Panc1 (cell line): ENCODE data around the gene ZNF366. TPM values are rescaled to one million over a fixed set of nuclear protein-coding genes. Genes with fewer than 3 reads are reported as not detected.

Experiments used
- ATAC-seq: fragments of 200-7000 bp; cut with Tn5 transposase; 2 replicates; pipeline ENCODE4 v1.9.1; 2020; ENCODE audit warnings: mild to moderate bottlenecking, moderate library complexity
- BruUV-seq: library from RNA; stranded (reverse); fragments of 400-500 nt; replicated peaks from 2 replicates; lab custom pipeline; 2021; lab: Mats Ljungman, UMichigan
- CTCF ChIA-PET: fragments of 300-600 bp; sonication (Branson Sonifier 250); formaldehyde crosslinking; loops from one replicate; lab custom pipeline; 2022; ENCODE audit warnings: antibody characterized with exemption; lab: Charles Lee
- POLR2A ChIA-PET: fragments of 300-600 bp; sonication (Branson Sonifier 250); formaldehyde crosslinking; loops from one replicate; lab custom pipeline; 2022; ENCODE audit warnings: antibody characterized with exemption; lab: Charles Lee
- DNase-seq: peaks from one replicate; pipeline ENCODE4 v3.0.0-alpha.2; 2010; ENCODE audit warnings: low read depth, low spot score
- H3K27ac ChIP-seq: 2 replicates; pipeline ENCODE4 v1.5.1; 2011; ENCODE audit warnings: mild to moderate bottlenecking, low read length, inconsistent platforms
- H3K27me3 ChIP-seq: fragments of 200-500 bp; sonication (Bioruptor generic); 2 replicates; pipeline ENCODE4 v1.6.0; 2014; ENCODE audit warnings: low read length, inconsistent platforms; ENCODE audit not compliant: control insufficient read depth, insufficient read depth
- H3K36me3 ChIP-seq: fragments of 200-500 bp; sonication (Bioruptor generic); 2 replicates; pipeline ENCODE4 v1.5.1; 2014; ENCODE audit warnings: inconsistent platforms, mild to moderate bottlenecking, low read length, moderate library complexity; ENCODE audit not compliant: control insufficient read depth, insufficient read depth
- H3K4me1 ChIP-seq: 2 replicates; pipeline ENCODE4 v1.5.1; 2011; ENCODE audit warnings: inconsistent platforms, mild to moderate bottlenecking, low read length, moderate library complexity; ENCODE audit not compliant: control insufficient read depth, insufficient read depth
- H3K4me3 ChIP-seq, 2 experiments: 2 replicates each; pipeline ENCODE4 v1.5.1; 2011 to 2012; ENCODE audit warnings: low read depth in 2 of 2, low read length in 2 of 2, mild to moderate bottlenecking in 2 of 2, inconsistent platforms in 1 of 2, moderate library complexity in 1 of 2
- H3K9me3 ChIP-seq: fragments of 200-500 bp; sonication (Bioruptor generic); 2 replicates; pipeline ENCODE4 v1.5.1; 2014; ENCODE audit warnings: low read depth, mild to moderate bottlenecking, inconsistent platforms, low read length, moderate library complexity; ENCODE audit not compliant: control insufficient read depth, insufficient read depth
- POLR2AphosphoS5 ChIP-seq: IDR thresholded peaks from 2 replicates; pipeline ENCODE4 v1.6.1; 2012; ENCODE audit warnings: mild to moderate bottlenecking, low read depth, low read length, moderate library complexity
- SIN3A ChIP-seq: IDR thresholded peaks from 2 replicates; pipeline ENCODE4 v1.6.1; 2012; ENCODE audit warnings: low read depth, mild to moderate bottlenecking, low read length, moderate library complexity, borderline replicate concordance; ENCODE audit not compliant: insufficient read depth
- TCF7L2 ChIP-seq: IDR thresholded peaks from 2 replicates; pipeline ENCODE4 v1.6.1; 2011; ENCODE audit warnings: mild to moderate bottlenecking, low read depth, low read length, inconsistent platforms
- in situ Hi-C: cut with HindIII; loops from 2 replicates; pipeline ENCODE4 v1.10.0; 2016; ENCODE audit warnings: low sequenced_read_pairs, low pct_unique_long_range_greater_than_20kb
- intact Hi-C: fragments of 100-400 bp; cut with micrococcal nuclease; formaldehyde crosslinking; loops from one replicate; pipeline ENCODE4 v1.10.0; 2022; ENCODE audit not compliant: unreplicated experiment
- total RNA-seq: library from RNA; stranded (reverse); gene quantifications from one replicate; pipeline ENCODE4 v1.2.1, GENCODE V29; 2021; ENCODE audit not compliant: unreplicated experiment
- TF ChIP-seq, protein P1 (sequence below), 2 experiments: IDR thresholded peaks; 2 replicates each; pipeline ENCODE4 v1.6.1; 2011 to 2012; ENCODE audit warnings: low read depth in 2 of 2, control low read depth in 1 of 2, low read length in 1 of 2, mild to moderate bottlenecking in 1 of 2, moderate library complexity in 1 of 2; ENCODE audit not compliant: insufficient read depth in 1 of 2
- TF ChIP-seq, protein P2 (sequence below): fragments of 450-650 bp; IDR thresholded peaks from 2 replicates; pipeline ENCODE4 v1.5.1; 2017; ENCODE audit warnings: mild to moderate bottlenecking

The ZNF366 gene
- total RNA-seq, 1 experiment from 2014 or later = not detected

DNA sequence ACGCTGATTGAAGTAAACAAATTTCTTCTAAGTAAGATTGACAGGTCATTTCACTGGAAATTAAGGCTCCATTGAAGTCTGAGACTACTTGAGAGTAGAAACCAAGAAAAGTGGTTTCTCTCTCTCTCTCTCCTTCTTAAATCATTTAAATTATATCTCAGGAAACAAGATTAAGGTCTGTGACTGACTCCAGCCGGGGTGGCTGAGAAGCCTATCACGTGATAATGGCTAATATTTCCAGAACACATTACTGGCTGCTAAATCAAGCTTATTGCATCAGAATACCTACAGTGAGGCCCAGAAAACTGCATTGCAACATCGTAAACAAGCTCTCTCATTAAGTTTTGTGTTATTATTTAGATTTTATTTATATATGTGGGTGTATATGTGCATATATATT lies 98.6 kb downstream of the ZNF366 start:
- Histone ChIP-seq H3K4me1 (no peaks in the 10 kb centered on the region), H3K27me3 (no peaks in the 10 kb centered on the region; the same call in 1 of the 2 replicates), H3K4me3 (no peak overlapping the region), H3K27ac (no peak overlapping the region), H3K9me3 (no peaks in the 10 kb centered on the region), H3K36me3 (no peaks in the 10 kb centered on the region)
- TF ChIP-seq POLR2AphosphoS5 (no peak), TCF7L2 (no peak), SIN3A (no peak)
- TF ChIP-seq, protein P1, sequence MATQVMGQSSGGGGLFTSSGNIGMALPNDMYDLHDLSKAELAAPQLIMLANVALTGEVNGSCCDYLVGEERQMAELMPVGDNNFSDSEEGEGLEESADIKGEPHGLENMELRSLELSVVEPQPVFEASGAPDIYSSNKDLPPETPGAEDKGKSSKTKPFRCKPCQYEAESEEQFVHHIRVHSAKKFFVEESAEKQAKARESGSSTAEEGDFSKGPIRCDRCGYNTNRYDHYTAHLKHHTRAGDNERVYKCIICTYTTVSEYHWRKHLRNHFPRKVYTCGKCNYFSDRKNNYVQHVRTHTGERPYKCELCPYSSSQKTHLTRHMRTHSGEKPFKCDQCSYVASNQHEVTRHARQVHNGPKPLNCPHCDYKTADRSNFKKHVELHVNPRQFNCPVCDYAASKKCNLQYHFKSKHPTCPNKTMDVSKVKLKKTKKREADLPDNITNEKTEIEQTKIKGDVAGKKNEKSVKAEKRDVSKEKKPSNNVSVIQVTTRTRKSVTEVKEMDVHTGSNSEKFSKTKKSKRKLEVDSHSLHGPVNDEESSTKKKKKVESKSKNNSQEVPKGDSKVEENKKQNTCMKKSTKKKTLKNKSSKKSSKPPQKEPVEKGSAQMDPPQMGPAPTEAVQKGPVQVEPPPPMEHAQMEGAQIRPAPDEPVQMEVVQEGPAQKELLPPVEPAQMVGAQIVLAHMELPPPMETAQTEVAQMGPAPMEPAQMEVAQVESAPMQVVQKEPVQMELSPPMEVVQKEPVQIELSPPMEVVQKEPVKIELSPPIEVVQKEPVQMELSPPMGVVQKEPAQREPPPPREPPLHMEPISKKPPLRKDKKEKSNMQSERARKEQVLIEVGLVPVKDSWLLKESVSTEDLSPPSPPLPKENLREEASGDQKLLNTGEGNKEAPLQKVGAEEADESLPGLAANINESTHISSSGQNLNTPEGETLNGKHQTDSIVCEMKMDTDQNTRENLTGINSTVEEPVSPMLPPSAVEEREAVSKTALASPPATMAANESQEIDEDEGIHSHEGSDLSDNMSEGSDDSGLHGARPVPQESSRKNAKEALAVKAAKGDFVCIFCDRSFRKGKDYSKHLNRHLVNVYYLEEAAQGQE (IDR thresholded peaks at IDR 0.05; ENCODE audit: insufficient read depth in 1 of 2, low read depth in 2 of 2, low read length in 1 of 2) = no peak
- TF ChIP-seq, protein P2, sequence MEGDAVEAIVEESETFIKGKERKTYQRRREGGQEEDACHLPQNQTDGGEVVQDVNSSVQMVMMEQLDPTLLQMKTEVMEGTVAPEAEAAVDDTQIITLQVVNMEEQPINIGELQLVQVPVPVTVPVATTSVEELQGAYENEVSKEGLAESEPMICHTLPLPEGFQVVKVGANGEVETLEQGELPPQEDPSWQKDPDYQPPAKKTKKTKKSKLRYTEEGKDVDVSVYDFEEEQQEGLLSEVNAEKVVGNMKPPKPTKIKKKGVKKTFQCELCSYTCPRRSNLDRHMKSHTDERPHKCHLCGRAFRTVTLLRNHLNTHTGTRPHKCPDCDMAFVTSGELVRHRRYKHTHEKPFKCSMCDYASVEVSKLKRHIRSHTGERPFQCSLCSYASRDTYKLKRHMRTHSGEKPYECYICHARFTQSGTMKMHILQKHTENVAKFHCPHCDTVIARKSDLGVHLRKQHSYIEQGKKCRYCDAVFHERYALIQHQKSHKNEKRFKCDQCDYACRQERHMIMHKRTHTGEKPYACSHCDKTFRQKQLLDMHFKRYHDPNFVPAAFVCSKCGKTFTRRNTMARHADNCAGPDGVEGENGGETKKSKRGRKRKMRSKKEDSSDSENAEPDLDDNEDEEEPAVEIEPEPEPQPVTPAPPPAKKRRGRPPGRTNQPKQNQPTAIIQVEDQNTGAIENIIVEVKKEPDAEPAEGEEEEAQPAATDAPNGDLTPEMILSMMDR = no peak
- POLR2A ChIA-PET = no interaction called here
- ATAC-seq (no peak), DNase-seq (no peak)
- in situ Hi-C loops (no loop called here), intact Hi-C loops (loop anchor here (10.0 kb wide), 1 partner anchor 116 kb away; no protein-coding TSS in a partner anchor)
- BruUV-seq = no TSS peak
- CTCF ChIA-PET = no interaction called here

DNA sequence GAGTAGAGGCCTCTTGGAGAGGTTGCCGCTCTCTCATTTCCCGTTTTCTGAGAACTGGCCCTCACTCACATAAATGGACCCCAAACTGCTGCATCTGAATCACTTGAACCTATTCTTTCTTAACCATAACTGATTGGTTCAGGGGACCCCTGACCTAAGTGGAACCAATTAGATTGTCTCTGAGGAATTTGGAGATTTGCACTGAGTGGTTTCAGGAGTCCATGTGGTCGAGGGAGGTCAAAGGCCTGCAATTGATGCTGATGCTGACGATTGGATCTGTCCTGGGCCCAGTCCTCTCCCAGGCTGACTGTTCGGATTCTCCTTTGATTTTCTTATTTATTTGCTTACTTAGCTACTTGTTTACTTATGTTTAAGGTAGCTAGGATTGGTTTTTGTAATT lies 99.1 kb downstream of the ZNF366 start:
- TF ChIP-seq, protein P1 (IDR thresholded peaks at IDR 0.05; ENCODE audit: insufficient read depth in 1 of 2, low read depth in 2 of 2, low read length in 1 of 2) = no peak
- TF ChIP-seq TCF7L2 = no peak
- TF ChIP-seq, protein P2 = no peak
- no peak for TF ChIP-seq SIN3A
- no peak for TF ChIP-seq POLR2AphosphoS5
- no peak overlapping the region for H3K4me3 ChIP-seq
- no TSS peak for BruUV-seq
- in situ Hi-C loops = no loop called here
- no peak overlapping the region for H3K27ac ChIP-seq
- H3K36me3 ChIP-seq = no peaks in the 10 kb centered on the region
- CTCF ChIA-PET = no interaction called here
- H3K9me3 ChIP-seq = 0 out of 2 replicates have a peak, but pooled peaks cover under 1% of the 10 kb centered on the region
- H3K4me1 ChIP-seq = no peaks in the 10 kb centered on the region
- no peaks in the 10 kb centered on the region; the same call in 1 of the 2 replicates for H3K27me3 ChIP-seq
- POLR2A ChIA-PET = no interaction called here
- no peak for DNase-seq
- intact Hi-C loops = loop anchor here (10.0 kb wide), 1 partner anchor 117 kb away; no protein-coding TSS in a partner anchor
- ATAC-seq = no peak
